NCI-H1105 treated with DMSO at 0.1 percent for 48 hours (cell line): ENCODE measurements around the gene CPVL.
A peak's percentile ranks its signal among the peaks of the same experiment; 100 is the strongest.

Experiments
- DNase-seq: peaks from one replicate; lab custom pipeline; 2025; lab: John Stamatoyannopoulos, UW

CPVL gene

DNA sequence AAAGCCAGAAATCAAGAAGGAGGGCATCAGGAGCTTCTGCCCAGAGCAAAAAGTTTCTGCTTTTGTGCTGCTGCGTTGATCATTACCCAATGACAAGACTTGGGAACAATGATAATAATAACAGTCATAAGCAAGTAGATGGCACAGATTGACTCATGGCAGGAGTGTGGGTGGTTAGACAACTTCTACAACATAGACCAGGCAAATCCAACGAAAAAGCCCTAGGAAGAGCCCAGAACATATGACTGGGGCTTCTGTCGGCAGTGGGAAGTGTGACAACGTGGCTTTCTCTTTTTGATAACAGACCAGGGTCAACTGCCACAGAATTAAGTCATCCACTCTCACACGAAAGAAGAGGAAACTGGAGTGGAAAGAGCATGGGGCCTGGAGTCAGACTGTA lies 102.8 kb downstream of the CPVL start:
- no peak for DNase-seq

DNA sequence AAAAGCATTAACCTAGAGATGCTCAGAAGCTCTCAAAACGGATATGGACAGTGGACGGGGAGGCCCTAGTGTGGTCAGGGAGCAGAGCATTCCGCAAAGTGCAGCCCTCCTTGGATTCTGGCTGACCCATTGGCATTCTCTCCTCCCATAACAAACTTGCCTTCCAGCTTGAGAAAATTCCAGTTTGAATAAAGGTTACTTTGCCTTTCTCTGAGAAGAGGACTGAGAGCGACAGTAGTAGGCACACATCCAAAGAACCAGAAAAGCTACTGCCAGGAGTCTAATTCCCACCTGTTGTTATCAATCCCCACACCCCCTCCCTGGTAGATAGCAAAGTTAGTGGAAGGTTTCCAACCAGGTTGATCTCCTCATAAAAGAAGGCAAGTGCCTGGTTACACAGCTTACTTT lies 103.5 kb downstream of the CPVL start:
- peak; percentile 10 for DNase-seq

DNA sequence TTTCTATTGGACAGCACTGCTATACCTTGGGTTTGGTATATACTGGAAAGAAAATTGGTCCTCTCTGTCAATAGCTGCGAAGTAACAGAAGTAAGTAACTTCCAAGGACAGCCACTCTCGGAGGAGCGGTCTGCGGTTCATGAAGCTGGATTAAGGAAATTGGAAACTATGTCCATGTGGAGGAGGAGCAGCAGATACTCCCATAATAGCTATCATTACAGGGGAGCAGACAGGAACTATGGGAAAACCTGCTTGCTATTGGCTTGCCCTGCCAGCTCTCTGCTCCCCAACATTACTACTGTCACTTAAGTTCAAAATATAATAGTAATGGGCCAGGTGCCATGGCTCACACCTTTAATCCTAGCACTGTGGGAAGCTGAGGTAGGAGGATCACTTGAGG lies 104.3 kb downstream of the CPVL start:
- no peak for DNase-seq

DNA sequence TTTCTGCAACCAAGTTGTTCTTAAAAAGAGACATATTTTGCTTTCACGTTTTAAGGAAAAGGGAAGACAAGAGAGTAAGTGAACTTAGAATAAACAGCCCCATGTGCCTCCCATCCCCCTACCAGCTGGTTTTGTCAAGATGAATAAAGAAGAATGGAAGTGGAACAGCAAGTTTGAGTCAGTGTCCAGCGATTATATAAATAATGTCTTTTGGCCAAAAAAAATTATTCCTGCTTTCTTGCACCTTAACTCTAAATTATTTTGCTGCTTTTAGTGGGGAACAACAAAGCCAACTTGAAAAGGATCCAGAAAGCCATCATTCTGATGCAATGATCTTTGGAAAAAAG lies 105.8 kb downstream of the CPVL start:
- no peak for DNase-seq

DNA sequence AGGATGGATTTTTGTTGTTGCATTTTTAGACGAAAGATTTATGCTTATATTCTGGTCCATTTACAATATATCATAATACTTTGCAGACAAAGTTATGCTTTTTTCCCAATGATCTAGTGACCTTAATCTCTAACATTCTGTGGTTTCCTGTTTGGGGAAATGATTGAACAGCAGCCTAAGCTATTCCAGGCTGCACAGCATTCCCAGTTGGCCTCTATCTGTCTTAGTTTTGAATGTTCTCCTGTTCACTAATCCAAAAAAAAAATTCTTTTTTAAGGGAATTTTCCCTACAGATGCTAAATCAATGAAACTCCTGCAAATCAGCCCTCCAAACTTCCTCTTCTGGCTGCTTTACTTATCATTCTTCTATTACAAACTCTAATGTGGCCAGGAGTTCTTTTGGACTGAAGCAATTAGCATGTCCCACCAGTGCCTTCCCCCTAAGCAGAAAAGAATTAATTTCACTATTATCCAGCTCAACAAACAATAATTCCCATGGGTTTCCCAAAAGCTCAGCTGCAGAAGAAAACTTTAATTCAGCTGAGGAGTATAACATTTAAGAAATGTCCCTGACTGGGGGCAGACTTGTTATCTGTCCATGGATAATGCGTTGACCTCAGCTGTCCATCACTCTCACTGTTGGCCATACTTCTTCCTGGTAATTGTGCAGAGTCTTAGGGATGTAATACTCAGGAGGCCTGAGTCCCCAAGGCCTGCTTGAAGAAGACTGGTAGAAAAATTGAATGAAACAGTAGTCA lies 106.3 kb downstream of the CPVL start:
- DNase-seq: no peak

DNA sequence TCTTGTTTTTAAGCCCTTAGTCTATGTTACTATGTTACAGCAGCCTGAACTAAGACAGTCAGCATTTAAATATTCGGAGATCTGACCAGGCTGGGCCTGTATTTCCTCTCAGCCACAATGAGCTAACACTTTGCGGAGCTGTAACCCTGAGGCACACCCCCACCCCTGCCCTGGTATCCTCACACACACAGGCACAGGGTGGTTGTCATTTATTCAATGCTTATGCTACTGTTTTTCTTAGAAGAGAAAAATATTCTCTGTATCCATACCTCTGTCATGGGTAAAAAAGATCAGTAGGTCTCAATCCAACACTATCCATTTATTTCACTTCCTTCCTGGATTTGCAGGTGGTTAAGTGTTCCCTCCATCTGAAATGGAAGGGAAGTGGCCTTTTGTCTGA lies 107.9 kb downstream of the CPVL start:
- no peak for DNase-seq

DNA sequence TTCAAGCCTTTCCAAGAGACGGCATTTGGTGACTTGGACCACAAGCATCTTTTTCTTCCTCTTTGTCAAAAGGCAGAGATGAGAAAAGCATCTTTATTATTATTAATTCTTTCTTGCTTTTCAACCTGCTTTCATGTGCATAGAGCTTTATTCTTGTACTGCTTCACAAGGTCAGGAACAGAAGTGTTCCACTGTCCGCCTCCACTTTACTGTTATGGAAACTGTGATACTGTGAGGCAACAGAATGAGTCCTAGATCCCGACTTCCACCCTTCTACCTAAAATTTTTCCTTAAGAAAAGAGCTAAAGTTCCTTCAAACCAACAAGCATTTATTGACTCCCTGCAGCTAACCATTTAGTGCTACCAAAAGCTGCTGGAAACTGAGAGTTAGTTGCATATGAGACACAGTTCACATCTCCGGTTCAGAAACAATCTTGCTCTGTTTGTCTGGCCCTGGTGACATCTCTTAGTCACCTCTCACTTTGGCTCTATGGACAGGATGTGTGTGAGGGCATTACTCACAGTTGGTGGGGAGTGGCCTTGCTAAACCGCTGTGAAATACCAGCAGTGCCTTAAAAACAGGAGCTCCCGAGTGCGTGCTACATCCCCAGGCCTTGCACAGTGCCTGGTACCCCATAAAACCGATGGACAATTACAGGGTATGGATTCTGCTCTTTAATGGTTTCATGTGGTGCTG lies 111.1 kb downstream of the CPVL start:
- no peak for DNase-seq

DNA sequence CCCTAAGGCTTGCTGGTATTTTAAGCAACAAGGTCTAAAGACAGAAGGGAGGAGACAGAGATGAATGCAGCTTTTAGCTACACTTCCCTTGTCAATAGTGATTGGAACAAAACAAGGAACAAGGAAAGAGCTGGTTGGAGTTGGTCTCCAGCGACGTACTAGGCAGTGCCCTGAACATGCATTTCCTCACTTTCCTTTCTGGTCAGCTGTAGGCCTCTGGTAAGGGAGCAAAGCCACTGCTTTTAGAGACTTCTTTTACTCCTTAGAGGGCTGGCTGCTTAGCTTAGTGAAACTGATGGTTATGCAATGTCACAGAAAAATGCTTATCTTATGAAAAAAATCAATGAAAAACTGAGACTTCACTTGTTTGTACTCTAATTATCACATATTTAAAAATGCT lies 112.8 kb downstream of the CPVL start:
- no peak for DNase-seq

DNA sequence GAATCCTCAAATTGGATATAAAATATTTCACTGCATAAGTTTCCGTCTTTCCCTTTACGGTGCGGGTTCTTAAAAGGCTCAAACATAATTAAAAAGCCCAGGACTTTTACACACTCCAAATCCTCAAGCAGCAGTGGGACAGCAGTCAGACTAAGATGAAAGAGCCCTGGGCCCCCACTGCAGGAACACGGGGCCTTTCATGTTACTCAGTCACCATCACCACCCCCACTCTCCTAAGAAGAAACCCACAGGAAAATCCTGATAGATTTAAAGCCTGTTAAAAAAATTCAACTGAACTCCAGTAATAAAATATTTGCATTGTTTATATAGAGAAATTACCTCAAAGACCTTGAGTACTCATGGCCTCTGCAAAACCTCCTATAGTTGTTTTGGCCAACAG lies 114.2 kb downstream of the CPVL start:
- DNase-seq: no peak

DNA sequence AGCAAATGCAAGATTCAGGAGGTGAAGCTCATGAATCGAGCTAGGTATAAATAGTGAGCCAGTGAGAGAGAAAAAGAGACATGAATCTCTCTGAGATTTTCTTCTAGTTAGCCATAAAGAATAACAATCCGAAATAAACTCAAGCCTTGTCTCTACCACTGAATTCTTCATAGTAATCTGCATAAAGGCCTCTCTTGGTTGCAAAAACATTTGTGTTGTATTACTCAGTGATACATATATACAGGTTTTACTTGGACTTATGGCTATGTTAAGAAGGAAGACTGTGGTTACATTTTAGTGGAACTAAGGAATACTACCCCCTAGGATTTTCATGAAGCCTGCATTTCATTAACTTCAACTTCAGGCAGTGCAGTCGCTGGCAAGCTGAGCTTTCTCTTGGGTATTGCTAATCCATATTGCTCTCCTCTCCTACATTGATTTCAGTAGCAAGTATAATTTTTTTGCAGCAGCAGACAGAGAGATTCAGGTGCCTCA lies 115.5 kb downstream of the CPVL start:
- no peak for DNase-seq

DNA sequence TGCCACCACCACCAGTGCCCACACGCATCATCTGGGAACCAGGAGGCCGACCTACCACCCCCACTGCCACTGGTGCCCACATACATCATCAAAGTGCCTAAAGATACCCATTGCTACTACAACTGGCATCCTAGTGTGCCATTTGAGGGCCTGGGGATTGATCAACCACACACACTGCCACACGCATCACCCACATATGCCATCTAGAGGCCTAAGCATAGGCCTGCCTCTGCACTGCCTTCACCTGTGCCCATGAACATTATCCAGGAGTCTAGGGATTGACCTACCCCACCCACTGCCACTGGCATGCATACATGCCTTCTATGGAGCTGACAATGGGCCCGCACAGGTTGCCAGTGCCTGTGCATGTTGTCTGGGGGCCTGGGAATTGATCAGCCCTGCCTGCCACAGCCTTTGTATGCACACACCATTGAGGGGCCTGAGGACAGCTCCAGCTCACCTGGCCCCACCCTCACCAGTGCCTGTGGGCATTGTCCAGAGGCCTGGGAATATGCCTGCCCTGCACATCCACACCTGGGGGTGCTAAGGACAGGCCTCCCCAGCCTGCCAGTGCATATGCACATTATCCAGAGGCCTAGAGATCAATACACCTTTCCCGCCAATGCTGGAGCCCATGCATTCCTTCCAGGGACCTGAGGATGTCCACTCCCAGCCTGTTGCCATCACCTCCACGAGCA lies 123.9 kb downstream of the CPVL start:
- no peak for DNase-seq

DNA sequence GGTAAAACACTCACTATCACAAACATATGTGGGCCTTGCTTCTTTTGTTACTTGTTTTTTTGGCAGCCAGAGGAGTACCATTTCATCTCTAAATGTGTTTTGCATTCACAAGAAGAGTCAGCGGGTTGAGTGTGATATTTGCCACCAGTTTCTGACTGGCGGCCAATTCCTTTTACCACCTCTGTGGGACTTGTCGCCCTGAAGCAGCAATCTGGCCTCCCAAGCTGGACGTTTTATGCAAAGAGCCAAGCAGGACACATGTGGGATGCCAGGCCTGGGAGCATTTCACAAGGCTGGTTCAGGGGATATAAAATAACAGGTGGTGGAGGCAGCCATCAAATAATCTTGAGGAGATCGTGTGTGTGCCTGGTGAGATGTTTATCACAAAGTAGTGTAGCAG lies 126.4 kb downstream of the CPVL start:
- no peak for DNase-seq

DNA sequence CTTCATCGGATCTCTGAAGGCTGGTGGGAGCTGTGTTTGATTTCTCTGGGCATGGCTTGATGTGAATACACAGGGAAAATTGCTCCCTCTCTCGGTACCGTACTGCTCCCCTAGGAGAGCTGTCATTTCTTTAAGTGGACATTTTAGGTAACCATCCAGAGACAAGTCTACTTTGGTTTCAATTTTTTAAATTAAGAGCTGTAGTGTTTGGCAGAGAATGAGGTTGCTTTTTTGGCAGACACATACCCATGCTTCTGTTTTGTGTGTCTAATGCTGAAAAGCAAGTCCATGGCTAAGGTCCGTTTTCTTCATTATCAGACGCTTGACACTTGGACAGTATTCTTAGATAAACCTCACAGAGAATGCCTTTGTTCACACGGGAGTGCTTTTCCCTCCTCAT lies 127.0 kb downstream of the CPVL start:
- no peak for DNase-seq

DNA sequence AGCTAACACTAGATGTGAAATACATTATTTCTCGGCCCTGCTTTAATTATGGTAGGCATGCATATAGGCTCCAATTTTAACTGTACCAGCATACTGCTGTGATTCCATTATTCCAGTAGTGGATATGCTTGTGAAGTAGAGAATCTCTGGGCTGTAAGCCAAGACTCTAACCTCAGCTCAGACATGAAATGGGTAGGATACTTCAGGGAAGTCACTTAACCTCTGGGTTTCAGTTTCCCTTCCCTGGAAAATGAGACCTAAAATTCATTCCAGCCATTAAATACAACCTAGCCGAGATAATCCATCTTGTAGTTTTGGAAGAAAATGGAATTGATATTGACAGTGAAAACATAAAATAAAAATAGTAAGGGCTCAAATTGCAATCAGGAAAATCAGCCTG lies 128.6 kb downstream of the CPVL start:
- DNase-seq: peak; percentile 84

DNA sequence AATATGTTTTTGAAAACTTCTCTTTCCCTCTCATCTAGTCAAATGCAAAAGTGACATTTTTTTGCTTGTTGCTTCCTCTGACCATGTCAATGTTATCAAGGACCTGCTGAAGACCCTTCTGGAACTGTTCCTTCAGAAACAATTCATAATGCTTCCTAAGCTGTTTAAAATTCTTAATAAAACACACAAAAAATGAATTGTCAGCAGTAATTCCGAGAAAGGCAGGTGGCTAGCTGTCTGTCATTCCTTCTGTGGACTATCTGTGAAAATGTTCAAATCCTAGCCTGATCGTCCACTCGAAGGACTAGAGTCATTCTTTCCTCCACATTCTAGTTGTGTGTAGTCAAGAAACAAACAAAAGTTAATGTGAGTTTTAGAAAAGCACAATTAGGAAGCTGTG lies 131.6 kb downstream of the CPVL start:
- no peak for DNase-seq

DNA sequence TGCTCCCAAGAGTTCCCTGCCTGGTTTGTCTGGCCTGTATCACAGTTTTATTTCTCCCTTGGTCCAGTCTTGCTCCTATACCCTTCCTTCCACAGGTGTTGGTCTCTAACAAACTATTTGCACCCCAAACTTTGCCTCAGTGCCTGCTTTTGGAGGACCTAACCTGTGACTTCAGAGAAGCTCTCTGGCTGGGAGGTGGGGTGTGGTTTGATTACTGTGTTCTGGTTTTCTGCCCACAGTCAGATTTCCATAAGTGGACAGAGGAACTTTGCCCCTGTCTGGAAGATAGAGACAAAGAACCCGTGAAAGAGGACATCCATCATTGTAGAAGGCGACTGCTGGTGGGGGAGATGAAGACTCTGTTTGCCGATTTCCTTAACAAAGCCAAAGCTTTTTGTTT lies 132.4 kb downstream of the CPVL start:
- no peak for DNase-seq

DNA sequence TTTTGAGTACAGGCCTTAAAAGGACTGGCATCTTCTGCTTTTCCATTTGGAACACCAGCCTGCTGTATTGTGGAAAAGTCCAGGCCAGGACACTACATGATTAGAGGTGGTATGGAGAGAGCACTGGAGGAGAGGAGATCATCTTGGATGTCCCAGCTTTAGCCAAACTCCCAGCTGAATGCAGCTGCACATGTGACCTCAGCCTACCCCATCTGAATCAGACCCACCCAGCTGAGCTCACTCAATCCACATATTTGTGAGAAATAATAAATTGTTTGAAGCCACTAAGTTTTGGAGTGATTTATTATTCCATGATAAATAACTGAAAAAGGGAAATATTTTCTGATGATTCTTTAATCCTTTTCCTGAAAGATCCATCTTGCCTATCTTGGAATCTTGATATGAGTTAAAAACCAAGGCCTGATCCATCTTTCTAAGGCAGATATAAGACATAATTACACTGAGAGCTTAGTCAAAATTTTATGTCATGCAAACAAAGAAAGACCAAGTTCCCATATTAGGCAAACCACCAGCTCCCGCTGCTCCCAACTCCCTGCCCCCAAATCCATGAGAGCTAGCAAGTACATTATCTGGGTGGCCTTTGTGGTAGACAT lies 133.1 kb downstream of the CPVL start:
- DNase-seq: no peak

DNA sequence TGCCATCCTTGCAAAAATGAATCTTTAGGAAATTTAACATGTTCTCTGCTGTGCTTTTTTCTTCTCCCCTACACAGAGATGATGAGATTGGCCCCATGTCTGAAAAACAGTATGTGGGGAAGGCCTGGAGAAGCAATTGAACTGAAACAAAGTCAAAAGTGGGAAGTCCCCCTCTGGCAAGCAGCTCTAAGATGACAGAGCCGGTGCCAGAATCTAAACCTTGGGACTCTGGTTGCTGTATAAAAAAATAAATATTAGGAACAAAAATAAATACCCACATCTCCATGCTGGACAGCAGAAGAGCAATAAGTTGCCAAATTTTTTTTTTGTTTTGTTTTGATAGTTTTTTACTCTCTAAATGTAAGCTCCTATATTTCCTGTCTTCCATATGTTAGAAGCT lies 136.4 kb downstream of the CPVL start:
- DNase-seq: no peak

DNA sequence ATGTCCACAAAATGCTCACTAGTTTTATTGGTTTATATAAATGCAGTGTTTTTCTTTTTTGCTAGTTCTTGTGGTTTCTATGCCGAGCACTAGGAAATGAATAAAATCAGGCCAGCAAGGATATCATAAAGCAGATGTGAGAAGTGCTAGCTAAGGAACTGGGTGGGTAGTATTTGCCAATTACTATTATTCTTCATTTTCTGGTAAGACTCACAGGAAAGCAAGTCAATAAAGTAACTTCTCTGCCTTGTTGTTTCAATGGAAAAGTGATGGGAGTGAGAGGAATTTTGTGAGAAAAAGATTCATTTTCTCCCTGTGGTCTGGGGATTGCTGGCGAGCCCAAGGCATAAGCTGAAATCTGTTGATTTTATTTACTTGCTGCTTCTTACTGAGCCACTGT lies 137.7 kb downstream of the CPVL start:
- DNase-seq: no peak

DNA sequence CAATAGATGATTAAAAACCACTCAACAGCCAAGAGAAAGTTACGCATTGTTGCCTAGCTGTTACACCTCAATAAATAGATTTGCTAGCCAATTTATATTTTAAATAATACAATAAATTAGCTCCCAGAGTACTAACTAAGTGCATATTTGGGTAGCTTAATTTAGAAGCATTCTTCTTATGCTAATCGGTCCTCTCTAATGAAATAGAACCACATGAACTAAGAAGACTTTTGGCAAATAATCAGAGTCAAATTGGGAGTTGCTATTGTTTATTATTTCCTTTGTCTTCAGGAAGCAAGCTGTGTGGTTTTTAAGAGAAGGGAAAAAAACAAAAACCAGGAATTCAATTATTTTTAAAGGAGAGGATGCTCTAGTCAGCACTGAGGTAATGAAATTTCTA lies 139.2 kb downstream of the CPVL start:
- DNase-seq: no peak

DNA sequence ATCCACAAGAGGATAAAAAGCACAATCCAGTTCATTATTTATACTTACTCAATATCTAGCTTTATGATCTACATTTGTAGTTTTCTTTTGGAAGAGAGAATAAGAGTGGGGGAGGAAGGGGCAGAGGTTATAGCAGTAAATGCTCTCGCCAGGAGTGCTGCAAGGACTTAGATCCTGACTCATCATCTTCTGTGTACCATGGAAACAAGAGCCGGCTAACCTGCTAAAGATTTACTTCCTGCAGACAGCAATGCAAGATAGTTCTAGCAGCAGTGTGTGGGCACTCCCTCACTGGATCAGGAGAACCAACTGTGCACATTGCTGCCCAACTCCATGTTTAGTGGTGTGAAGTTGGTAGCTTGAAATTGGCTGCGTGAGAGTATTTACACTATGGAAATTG lies 140.5 kb downstream of the CPVL start:
- DNase-seq: no peak

DNA sequence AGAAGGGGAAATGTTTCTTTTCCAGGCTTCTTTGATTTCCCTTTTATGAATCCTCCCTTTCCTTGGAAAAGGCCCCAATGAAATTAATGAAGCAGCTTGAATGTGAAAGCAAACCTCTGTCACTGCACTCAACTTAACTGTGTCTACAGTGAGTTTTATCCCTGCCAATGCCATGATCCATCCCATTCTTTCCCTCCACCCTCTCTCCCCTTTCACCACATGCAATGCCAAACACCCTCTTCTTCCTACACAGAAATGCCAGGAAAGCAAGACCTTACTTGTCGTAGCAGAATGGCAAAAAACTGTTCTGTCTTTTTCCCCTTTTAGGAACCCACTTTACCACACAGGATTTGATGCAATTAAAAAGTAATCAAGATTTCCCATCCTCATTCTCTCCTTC lies 140.9 kb downstream of the CPVL start:
- DNase-seq: no peak

DNA sequence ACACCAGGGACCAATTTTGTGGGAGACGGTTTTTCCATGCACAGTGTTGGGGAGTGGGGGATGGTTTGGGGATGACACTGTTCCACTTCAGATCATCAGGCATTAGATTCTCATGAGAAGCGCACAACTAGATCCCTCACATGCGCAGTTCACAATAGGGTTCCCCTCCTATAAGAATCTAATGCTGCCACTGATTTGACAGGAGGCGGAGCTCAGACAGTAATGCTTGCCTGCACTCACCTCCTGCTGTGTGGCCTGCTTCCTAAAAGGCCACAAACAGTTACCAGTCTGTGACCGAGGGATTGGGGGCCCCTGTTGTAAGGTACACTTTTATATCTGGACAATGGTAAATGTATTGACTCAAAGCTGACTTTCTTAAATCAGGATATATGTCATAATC lies 142.6 kb downstream of the CPVL start:
- DNase-seq: no peak
